Posterior cingulate gyrus (tissue), 11 donors: ENCODE data around the gene USP15.

ENCODE experiments used
- DNase-seq, 10 donors: peaks; one replicate each; pipeline versions ENCODE4 v3.0.0 to v3.0.0-alpha.2; 2020 to 2021; ENCODE audit warnings: mixed read lengths in 3 of 10
- intact Hi-C: fragments of 100-400 bp; cut with DNase I; formaldehyde crosslinking; loops from one replicate; pipeline ENCODE4 v1.15.1; 2023

USP15 gene

DNA sequence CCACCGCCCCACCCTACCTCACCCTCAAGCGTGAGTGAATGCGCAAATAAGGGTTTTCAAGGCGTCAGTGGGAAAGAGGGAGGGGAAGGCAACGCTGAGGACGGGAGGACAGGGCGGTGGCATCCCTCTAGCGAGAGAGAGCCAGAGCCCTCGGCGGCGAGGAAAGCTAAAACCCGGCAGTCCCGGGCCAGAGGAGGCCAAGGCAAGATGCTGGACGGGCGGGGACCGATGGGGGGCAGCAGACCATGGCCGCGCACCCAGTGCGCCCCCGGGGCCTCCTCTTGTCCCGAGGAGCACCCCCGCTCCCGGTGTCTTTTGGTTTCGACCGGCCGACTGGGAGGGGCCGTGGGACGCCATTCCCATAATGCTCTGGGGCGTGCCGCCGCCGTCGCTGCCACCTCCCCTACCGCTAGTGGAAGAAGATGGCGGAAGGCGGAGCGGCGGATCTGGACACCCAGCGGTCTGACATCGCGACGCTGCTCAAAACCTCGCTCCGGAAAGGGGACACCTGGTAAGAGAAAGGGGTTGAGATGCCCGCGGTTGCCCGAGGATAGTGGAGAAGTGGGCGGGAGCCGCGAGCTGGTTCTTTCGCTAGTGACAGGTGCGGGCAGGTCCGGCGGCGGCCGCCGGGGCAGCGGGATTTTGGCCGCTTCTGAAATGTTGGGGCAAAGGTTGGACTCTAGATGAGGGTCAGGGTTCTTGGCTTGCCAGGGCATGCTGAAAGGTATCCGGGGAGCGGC is at the start of gene USP15:
Gene USP15 (plus strand): TSS at position 412 of the 740 bp plus-strand sequence. CDS start 11 bp downstream, at position 423.
- peak; percentile 92 to 99 (median 94) for DNase-seq
- intact Hi-C loops, result loop anchor here (10.0 kb wide), 1 partner anchor 205 kb away; the partner anchor contains the start of gene MON2

DNA sequence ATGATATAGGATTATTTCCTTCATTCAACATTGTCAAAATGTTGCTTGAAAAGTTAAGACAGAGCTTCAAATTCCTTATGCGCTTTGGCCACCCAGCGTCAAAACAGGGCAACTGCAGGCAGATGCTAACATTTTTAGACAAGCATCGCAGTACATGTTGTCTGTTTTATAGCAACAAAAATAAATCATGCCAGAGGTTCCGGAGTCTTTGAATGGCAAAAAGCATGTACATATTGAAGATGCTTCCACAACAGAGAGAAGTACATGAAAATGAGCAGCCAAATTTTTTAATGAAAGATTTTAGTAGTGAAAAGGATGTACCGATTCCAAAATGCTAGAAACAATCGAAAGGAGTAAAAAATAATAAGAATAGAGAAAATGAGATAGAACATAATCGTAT is 49.8 kb upstream of the USP15 start:
- intact Hi-C loops, result no loop called here
- DNase-seq, result peak; percentile 26 to 93 (median 54)

DNA sequence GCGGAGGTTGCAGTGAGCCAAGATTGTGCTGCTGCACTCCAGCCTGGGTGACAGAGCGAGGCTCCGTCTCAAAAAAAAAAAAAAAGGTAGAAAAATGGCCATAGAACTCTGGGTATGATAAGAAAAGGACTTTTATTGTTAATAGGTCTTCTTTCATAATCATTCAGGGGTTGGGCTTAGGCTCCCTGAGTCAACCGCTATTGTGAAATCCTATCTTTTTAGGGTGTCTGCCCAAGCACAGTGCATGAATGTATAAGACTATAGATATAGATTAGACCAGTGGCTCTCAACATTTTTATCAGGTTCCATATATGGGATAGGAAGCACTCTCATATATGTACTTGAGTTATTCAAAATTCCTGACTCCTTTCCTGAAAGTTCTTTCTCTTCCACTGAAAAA is 48.7 kb upstream of the USP15 start:
- intact Hi-C loops, result no loop called here

DNA sequence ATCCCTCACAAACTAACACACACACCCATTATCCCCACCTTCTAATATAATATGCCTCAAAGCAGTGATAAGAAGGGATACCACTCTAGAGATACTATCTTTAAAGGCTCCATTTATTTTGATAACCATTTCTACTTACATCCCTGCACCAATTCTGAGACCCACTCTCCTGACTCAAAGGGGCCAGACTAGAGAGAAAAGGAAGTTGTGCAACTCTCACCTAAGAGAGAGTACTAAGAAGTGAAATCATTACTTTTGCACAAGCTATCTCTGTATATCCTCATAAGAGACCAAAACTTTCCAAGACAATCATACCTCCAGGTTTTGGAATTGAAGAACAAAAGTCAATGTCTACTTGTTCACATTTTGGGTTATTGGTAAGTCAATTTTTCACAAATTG is 45.4 kb upstream of the USP15 start:
- no peak for DNase-seq
- intact Hi-C loops, result no loop called here

More for the DNA sequence above, 48.7 kb upstream of the USP15 start:
- no peak for DNase-seq

DNA sequence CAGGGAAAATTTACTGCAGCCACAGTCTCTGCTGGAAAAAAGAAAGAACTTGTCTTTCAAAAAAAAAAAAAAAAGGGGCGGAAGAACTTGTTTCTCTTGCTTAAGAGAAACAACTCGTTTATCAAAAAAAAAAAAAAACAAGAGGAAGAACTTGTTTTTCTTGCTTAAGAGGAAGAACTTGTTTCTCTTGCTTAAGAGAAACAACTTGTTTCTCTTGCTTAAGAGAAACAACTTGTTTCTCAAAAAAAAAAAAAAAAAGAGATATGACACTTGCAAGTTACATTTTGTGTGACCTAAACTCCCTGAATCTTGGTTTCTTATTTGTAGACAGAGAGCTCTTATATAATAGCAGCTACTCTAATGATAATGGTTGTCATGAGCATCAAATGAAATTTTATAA is 44.7 kb upstream of the USP15 start:
- intact Hi-C loops, result no loop called here
- no peak for DNase-seq

DNA sequence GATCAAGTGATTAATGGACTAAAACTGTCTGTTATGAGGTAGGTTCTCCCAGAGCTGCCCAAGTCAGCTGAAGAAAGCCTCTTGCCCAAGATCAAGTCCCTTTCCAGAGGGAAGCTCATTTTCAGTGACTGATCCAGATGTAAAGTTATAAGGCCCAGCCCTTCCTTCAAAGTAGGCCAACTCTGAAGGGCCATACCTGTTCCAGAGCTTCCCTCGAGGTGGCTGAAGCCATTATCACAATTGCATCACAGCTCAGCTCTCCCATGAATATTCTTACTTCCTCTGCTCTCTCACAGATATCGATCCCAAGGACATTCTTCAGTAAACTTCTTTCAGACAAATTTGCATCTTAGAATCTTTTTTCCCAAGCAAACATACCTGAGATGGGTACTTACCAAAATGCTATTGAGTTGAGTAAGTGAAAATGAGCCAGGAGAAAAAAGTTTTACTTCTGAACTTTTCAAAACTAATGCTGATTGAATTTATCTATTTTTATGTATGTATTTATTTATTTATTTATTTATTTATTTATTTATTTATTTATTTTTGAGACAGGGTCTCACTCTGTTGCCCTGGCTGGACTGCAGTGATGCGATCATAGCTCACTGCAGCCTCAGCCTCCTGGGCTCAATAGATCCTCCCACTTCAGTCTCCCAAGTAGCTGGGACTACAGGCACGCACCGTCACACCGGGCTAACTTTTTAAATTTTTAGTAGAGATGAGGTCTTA is 42.6 kb upstream of the USP15 start:
- intact Hi-C loops, result no loop called here
- no peak for DNase-seq

DNA sequence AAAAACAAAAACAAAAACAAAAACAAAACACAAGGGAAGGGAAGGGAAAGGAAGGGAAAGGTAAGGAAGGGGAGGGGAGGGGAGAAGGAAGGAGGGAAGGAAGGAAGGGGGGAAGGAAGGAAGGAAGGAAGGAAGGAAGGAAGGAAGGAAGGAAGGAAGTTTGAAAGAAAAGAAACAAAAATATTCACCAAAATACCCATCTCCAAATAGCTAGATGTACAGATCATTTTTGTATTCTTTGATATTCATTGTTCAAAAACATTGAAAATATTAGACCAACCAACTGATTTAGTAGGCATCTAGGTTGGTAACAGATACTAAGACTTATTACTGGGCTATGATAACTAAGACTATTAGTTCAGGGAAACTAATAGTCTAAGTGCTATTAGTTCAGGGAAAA is 39.1 kb upstream of the USP15 start:
- DNase-seq, result no peak
- intact Hi-C loops, result no loop called here

DNA sequence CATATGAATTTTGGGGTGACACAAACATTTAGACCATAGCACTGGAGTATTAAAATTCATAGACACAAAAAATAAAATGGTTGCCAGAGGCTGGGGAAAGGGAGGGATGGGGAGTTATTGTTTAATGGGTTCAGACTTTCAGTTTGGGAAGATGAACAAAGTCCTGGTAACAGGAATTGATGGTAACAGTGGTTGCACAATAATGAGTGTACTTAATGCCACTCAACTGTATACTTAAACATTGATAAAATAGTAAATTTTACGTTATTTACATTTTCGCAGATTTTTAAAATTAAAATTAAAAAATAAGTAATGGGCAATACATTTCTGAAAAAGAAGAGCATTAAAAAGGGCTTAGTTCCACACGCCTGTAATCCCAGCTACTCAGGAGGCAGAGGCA is 35.6 kb upstream of the USP15 start:
- no peak for DNase-seq

DNA sequence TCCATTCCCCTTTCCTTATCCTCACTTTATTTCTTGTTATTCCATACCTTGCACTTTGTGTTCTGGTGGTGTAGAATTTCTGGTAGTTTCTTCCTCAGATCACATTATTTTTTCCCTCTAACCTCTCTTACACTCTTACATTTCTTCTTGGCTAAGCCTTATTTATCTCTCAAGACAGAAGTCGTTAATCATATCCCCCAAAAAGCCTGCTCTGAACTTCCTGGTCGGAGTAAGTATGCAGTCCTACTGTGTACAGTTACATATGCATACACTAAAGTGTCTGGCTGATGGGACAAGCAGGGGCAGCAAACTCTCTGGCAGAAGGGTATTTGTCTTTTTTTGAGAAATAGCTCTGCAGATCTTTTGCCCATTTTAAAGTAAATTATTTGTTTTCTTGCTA is 33.1 kb upstream of the USP15 start:
- no peak for DNase-seq
- intact Hi-C loops, result no loop called here

More for the DNA sequence above, 35.6 kb upstream of the USP15 start:
- intact Hi-C loops, result no loop called here

DNA sequence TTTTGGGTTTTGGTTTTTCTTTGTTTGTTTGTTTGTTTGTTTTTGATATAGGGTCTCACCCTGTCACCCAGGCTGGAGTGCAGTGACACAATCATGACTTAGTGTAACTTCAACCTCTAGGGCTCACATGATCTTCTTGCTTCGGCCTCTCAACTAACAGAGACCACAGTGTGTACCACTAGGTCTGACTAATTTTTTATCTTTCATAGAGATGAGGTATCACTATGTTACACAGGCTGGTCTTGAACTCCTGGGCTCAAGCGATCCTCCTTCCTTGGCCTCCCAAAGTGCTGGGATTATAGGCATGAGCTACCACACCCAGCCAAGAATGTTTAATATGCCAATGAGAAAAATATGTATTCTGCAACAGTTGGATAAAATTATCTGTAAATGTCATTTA is 29.6 kb upstream of the USP15 start:
- no peak for DNase-seq
- intact Hi-C loops, result no loop called here

DNA sequence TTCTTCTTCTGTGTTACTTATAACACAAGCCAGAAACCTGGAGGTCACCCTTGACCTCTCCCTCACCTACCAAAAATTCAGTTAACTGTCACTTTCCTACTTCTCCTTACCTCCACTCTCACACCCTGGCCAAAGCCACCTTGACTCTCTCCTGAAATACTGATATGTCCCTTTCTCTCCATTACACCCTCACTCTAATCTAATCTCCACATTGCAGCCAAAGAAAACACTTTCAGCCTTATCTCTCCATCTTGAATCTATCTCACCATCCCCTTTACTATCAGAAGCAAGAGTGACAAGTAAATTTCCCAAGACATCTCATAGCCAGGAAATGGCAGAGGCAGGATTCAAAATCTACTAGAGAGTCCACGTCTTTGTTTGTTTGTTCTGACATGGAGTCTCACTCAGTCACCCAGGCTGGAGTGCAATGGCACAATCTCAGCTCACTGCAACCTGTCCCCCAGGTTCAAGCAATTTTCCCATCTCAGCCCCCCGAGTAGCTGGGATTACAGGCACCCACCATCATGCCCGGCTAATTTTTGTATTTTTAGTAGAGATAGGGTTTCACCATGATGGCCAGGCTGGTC is 28.0 kb upstream of the USP15 start:
- DNase-seq, result no peak
- intact Hi-C loops, result no loop called here

DNA sequence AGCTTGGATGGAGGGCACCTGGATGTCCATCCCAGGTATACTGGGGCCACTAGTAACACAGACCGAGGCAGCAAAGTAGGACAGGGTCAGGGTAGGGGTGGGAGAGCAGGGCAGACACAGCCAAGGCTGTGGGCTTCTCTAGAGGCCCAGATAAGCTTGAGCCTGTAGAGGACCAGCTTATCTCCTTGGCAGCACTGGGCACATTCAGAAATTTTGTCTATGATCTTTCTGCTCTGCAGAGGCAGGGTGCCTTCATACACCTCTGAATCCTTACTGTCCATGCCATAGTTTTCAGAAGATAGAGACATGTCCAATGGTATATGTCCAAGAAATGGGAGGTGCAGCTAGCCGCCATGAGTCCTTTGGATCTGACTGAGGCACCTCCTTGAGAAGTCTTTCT is 26.4 kb upstream of the USP15 start:
- intact Hi-C loops, result no loop called here
- no peak for DNase-seq

DNA sequence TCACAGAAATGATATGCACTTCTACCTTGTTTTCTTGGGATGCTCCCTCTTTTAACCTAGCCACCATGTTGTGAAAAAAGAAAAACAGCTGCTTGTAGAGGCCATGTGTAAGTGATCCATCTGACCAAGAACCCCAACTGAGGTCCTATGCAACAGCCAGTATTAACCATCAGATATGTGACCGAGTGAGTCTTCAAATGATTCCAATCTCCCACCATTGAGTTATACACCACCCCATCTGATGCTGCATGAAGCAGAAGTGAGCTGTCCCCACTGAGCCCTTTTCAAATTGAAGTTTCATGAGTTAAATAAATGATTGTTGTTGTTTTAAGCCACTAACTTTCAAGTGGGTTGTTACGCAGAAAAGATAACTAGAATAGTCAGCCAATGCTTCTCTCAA is 20.6 kb upstream of the USP15 start:
- no peak for DNase-seq
- intact Hi-C loops, result no loop called here

DNA sequence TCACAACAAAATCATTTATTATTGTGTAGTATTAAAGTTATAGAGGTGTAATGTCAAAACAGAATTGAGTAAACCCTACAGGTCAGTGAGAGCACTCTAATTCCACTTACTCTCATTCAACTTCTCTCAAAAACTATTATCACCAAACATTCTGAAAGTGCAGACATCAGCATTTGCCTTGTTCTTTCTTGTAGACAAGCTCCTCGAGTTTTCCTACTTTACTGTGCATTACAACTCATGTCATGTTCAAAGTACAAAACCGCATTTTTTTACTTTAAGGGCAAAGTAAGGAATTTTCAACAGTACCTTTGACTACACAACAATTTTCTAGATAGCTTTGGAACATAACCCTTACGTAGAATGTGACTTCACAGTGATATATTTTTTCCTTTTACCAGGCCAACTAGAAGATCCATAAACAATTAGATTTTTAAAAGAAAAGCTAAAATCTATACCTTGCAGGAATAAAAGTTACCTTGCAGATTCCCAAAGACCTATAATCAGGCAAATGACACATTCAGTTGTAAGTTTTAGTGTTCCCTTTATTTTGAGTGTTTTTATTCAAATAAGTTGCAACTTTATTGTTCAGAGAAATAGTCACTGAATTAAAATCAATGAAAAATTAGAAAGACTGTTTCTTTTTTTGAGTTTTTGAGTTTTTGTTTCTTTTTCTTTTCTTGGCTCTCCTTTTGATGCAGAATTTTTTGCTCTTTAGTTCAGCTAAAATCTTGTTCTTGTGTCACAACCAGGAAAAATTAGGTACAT is 12.7 kb upstream of the USP15 start:
- intact Hi-C loops, result no loop called here
- DNase-seq, result no peak

DNA sequence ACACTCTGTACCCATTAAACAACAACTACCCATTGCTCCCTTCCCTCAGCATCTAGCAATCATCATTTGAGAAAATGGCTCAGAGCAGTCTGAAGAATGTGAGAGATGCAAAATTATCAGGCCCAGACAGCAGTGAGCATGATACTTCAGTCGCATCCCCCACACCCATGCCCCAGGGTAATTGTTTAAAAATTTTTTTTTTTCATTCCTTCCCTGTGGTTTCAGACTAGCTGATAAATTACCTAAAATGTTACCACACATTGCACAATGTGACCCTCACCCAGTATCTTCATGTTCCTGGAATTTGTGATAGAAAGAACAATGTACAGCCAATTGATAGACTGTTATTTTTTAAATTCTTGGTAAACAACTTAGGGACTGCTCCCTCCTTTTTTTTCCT is 11.3 kb upstream of the USP15 start:
- intact Hi-C loops, result no loop called here
- no peak for DNase-seq

DNA sequence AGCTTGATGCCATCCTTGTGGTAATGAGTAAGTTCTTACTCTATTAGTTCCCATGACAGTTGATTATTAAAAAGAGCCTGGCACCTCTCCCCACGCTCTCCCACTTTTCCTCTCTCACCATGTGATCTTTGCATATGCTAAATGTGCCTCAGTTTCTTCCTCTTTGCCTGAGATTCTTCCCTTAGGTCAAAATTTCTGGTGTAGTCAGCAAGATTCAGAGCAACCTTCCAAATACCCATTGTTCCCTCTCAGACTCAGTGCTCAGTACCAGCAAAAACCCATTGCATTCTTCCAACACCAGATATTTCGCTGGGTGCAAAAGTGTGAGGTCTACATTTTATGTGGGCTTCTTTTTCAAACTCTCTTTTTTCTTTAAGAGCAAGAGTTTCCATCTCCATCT is 10.8 kb upstream of the USP15 start:
- no peak for DNase-seq
- intact Hi-C loops, result no loop called here

DNA sequence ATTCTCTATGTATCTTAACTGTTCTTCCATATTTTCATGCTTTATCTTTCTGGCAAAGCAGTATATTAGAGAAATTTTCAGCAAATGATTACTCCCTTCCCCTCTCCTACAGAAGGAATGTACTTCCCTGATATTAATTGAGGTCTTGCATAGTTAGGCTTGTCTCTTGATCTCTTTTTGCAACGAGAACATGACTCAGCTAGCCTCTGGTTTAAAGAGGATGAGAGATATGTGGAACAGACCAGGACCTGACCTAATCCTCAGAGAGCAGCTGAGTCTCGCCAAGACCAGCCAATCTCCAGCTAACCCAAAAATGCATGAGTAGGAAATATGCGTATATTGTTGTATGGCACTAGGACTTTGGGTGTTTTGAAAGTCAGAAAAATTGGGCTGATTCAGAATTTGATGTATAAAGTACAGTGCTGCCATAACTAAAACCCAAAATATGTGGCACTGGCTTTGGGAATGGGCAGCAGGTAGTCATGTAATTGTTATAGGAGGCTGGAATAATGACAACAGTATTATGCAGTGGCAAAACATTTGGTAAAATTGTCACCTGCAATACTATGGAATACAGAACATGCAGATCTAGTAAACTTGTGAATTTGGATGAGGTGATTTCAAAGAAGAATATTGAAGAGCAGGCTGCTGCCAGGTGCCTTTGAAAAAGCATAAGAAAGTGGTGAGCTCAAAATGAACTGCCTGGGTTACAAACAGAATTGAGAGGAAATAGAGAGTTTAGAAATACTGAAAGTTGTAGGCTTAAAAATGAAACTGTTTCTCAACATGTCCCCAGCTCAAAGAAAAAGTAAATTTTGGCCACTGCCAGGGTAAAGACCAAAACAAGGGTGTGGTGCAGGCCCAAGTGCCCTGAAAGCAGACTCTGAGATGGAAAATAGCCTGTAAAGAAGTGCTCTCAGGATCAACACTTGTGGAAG is 9.3 kb upstream of the USP15 start:
- DNase-seq, result no peak
- intact Hi-C loops, result no loop called here

DNA sequence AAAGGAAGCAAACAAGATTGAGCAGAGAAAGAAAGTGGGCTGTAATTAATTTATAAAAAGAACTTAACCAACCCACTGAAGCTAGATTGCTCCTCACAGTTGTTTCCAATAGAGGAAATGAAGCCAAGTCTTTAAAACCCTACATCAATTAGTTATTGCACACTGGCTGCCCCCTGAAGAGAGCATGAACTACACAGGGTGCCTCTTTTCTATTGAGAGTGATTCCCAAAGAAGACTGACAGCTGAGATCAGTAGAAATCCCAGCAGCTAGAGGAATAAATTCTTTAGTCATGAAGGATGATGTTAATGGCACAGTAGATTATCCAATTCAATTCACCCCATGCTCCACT is 8.6 kb upstream of the USP15 start:
- intact Hi-C loops, result no loop called here
- DNase-seq, result no peak

DNA sequence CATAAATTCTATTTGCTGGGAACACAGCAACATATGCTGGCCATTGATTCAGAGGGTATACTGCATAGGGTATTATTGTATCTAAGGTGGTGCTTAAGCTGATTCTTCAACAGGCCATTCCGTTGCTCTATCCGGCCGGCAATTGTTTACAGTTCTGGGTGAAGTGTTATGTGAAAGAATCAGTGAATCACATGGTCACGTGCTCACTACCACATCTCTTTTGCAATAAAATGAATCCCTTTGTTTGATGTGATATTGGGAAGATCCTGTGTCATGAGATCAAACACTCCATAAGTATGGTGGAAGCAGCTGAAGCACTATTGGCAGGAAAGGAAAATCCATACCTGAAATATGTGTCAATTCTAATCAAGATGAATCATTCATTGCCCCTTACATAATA is 7.6 kb upstream of the USP15 start:
- intact Hi-C loops, result no loop called here
- DNase-seq, result no peak

DNA sequence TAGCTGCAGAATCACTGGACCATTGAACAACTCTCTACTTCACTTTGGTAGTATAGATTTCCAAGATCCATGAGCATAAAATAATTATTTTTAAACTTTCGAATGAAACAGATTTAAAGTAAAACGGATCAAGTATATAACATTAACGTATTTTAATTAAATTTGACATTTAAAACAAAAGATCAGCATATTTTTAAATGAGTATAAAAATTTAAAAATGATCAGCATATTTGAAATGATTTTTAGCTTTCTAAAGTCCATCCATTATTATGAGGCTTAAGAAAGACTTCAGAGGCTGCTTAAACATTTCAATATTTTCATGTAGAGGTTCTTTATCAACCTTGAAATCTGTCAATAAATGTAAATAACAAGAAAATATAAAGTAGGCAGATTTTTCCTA is 5.2 kb upstream of the USP15 start:
- intact Hi-C loops, result no loop called here
- no peak for DNase-seq
